Stimulated activated naive CD4-positive, alpha-beta T cell treated with Interleukin-2 at 50 U/mL for 16 hours (primary cell): ENCODE data around the gene LCE1B.

Experiments used
- DNase-seq: peaks from one replicate; lab custom pipeline; 2025; lab: John Stamatoyannopoulos, UW

LCE1B gene

DNA sequence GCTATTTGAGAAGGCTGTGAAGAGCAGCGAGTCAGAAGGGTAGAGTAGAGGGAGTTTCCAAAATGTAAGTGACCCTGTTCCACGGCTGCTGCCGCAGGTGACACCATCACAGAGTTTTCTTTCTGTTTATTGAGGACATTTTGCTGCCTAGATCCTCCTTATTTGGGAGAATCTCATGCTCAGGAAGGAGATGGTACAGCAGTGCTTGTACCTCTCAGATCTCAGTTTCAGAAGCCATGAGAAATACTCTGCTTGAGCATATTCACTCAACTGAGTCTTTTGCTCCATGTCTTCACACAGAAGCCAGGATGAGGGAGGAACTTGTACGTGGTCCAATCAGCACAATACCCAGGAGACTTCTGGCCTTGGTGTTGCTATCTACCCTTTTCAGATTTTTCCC, 49.6 kb downstream of the LCE1B start:
- no peak for DNase-seq
